Measurements from ENCODE around the gene STK38.

- TF ChIP-seq CTCF (conservative IDR thresholded peaks at IDR 0.05) (no peak), EZH2 (IDR thresholded peaks at IDR 0.05; ENCODE audit: low read depth) (no peak)
Measured at GRCh38 chr6:36517408-36517807, 29.9 kb downstream of the STK38 start.
